ENCODE measurements around the gene JAML.

The JAML gene

GRCh38 chr11:118151431-118151830 lies 73.4 kb downstream of the JAML start:
- no peak for TF ChIP-seq CTCF (IDR thresholded peaks at IDR 0.05; ENCODE audit: low read depth, low read length)
- no peak overlapping the region for H3K4me3 ChIP-seq (ENCODE audit: low read depth, low read length)

GRCh38 chr11:118149493-118149892 lies 75.3 kb downstream of the JAML start:
- no peak overlapping the region for H3K4me3 ChIP-seq (ENCODE audit: low read depth, low read length)
- TF ChIP-seq CTCF (IDR thresholded peaks at IDR 0.05; ENCODE audit: low read depth, low read length), result no peak

- no peak for TF ChIP-seq CTCF (IDR thresholded peaks at IDR 0.05; ENCODE audit: low read depth, low read length)
- H3K4me3 ChIP-seq (ENCODE audit: low read depth, low read length), result no peak overlapping the region
Measured at GRCh38 chr11:118148856-118149255, 76.0 kb downstream of the JAML start.

- TF ChIP-seq CTCF (IDR thresholded peaks at IDR 0.05; ENCODE audit: low read depth, low read length), result no peak
- no peak overlapping the region for H3K4me3 ChIP-seq (ENCODE audit: low read depth, low read length)
Measured at GRCh38 chr11:118148240-118148639, 76.6 kb downstream of the JAML start.

GRCh38 chr11:118147502-118147901 lies 77.3 kb downstream of the JAML start:
- no peak overlapping the region for H3K4me3 ChIP-seq (ENCODE audit: low read depth, low read length)
- TF ChIP-seq CTCF (IDR thresholded peaks at IDR 0.05; ENCODE audit: low read depth, low read length), result no peak

GRCh38 chr11:118146554-118146953 lies 78.3 kb downstream of the JAML start:
- H3K4me3 ChIP-seq (ENCODE audit: low read depth, low read length), result no peak overlapping the region
- no peak for TF ChIP-seq CTCF (IDR thresholded peaks at IDR 0.05; ENCODE audit: low read depth, low read length)

- peak overlapping the region; percentile 48 for H3K4me3 ChIP-seq (ENCODE audit: low read depth, low read length)
- TF ChIP-seq CTCF (IDR thresholded peaks at IDR 0.05; ENCODE audit: low read depth, low read length), result peak; percentile 81
Measured at GRCh38 chr11:118145285-118146227, 79.3 kb downstream of the JAML start.
